Measurements from ENCODE around the gene DNAI2.

DNA sequence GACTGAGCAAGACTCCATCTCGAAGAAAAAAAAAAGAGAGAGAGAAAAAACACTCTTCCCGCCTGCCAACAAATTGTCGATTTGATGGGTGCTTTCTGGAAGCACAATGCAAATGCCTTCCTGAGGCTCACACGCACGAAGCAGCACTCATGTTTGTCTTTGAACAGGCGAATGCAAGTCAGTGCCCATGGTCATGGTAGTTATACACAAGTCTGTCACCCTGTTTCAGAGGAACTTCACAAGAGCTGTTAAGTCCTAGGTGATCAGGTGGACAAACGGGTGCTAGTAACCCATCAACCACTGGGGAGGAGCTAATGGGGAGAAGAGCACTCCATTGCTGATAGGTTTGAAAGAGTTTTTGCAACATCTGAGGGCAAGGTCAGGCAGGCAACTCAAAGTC, 6.5 kb upstream of the DNAI2 start:
- no peak for TF ChIP-seq POLR2AphosphoS5 (IDR thresholded peaks at IDR 0.05)
- TF ChIP-seq, protein P1, sequence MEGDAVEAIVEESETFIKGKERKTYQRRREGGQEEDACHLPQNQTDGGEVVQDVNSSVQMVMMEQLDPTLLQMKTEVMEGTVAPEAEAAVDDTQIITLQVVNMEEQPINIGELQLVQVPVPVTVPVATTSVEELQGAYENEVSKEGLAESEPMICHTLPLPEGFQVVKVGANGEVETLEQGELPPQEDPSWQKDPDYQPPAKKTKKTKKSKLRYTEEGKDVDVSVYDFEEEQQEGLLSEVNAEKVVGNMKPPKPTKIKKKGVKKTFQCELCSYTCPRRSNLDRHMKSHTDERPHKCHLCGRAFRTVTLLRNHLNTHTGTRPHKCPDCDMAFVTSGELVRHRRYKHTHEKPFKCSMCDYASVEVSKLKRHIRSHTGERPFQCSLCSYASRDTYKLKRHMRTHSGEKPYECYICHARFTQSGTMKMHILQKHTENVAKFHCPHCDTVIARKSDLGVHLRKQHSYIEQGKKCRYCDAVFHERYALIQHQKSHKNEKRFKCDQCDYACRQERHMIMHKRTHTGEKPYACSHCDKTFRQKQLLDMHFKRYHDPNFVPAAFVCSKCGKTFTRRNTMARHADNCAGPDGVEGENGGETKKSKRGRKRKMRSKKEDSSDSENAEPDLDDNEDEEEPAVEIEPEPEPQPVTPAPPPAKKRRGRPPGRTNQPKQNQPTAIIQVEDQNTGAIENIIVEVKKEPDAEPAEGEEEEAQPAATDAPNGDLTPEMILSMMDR (IDR thresholded peaks at IDR 0.05), result no peak
